Measurements from ENCODE around the gene CD244.
"Not testable (repeated sequence)": the region's sequence is repeated elsewhere in the genome, so short reads cannot be mapped to it uniquely, and the experiment has no call there.

Gene CD244, protein sequence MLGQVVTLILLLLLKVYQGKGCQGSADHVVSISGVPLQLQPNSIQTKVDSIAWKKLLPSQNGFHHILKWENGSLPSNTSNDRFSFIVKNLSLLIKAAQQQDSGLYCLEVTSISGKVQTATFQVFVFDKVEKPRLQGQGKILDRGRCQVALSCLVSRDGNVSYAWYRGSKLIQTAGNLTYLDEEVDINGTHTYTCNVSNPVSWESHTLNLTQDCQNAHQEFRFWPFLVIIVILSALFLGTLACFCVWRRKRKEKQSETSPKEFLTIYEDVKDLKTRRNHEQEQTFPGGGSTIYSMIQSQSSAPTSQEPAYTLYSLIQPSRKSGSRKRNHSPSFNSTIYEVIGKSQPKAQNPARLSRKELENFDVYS

GRCh38 chr1:160862203-160863060, at the start of gene CD244:
Gene CD244, minus strand, starts transcription at chr1:160862887. Its CDS starts 210 bp downstream, at chr1:160862677.
- peak in 1 of 2 experiments; percentile 44 for DNase-seq (ENCODE audit: low read depth in 2 of 2)

GRCh38 chr1:160911925-160912324, 49.2 kb upstream of the CD244 start:
- DNase-seq (ENCODE audit: low read depth in 2 of 2), result no peak

GRCh38 chr1:160911441-160911840, 48.8 kb upstream of the CD244 start:
- DNase-seq (ENCODE audit: low read depth in 2 of 2), result no peak

DNA sequence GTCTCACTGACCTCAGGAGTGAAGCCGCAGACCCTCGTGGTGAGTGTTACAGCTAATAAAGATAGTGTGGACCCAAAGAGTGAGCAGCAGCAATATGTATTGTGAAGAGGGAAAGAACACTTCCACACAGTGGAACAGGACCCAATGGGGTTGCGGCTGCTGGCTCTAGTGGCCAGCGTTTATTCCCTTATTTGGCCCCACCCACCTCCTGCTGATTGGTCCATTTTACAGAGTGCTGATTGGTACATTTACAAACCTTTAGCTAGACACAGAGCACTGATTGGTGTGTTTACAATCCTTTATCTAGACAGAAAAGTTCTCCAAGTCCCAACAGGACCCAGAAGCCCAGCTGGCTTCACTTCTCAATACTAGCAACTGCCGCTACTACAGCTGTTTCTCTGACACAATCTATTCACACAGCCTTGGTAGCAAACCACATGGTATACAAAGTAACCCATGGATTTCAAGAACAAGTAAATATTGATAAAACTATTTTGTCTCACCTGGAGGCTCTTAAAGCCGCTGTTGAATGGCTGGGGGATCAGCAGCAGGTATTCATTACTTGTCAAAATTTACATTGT, 47.6 kb upstream of the CD244 start:
- no peak for DNase-seq (ENCODE audit: low read depth in 2 of 2)

DNA sequence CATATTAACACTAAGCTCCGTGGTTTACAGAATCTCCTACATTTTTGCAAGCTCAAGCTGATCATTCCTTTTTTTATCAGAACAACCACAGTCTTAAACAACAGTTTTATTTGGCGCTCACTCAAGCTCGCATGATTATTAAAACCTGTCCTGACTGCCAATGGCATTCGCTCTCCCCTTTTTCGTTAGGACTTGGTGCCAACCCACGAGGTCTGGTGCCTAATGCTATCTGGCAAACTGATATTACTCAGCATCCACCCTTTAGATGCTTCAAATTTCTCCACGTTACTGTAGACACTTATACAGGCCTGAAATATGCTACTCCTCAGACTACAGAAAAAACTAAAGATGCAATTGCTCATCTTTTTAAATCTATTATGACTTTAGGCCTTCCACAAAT, 45.3 kb upstream of the CD244 start:
- no peak for DNase-seq (ENCODE audit: low read depth in 2 of 2)

GRCh38 chr1:160905617-160905989, 42.9 kb upstream of the CD244 start:
- DNase-seq (ENCODE audit: low read depth in 2 of 2), result no peak

GRCh38 chr1:160904783-160905616, 42.3 kb upstream of the CD244 start:
- no peak for DNase-seq (ENCODE audit: low read depth in 2 of 2)

GRCh38 chr1:160902251-160902650, 39.6 kb upstream of the CD244 start:
- not testable (repeated sequence) for DNase-seq (ENCODE audit: low read depth in 2 of 2)

- DNase-seq (ENCODE audit: low read depth in 2 of 2), result no peak
Observed at GRCh38 chr1:160901768-160902167, 39.1 kb upstream of the CD244 start.

- not testable (repeated sequence) for DNase-seq (ENCODE audit: low read depth in 2 of 2)
Observed at GRCh38 chr1:160900683-160901082, 38.0 kb upstream of the CD244 start.

GRCh38 chr1:160894368-160895135, 31.9 kb upstream of the CD244 start:
- DNase-seq (ENCODE audit: low read depth in 2 of 2), result not testable (repeated sequence)

- DNase-seq (ENCODE audit: low read depth in 2 of 2), result no peak
Observed at GRCh38 chr1:160891474-160891873, 28.8 kb upstream of the CD244 start.

DNA sequence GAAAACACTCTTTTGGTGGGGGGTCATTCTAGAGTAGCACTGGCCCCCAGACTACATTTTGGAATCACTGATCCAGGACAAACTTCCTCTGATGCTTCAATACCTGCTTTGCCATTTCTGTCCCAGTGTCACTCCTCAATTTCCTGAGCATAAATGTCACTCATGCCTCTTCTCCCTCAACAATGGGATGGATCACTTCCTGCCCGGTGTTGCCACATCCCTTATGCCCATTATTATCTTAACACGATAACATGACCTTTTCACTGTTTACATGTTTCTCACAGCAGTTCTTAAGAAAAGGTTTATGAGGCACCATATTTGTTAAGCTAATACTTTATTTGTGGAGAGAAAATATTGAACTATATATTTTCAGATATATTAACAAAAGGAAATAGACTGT, 26.2 kb upstream of the CD244 start:
- DNase-seq (ENCODE audit: low read depth in 2 of 2), result no peak

DNA sequence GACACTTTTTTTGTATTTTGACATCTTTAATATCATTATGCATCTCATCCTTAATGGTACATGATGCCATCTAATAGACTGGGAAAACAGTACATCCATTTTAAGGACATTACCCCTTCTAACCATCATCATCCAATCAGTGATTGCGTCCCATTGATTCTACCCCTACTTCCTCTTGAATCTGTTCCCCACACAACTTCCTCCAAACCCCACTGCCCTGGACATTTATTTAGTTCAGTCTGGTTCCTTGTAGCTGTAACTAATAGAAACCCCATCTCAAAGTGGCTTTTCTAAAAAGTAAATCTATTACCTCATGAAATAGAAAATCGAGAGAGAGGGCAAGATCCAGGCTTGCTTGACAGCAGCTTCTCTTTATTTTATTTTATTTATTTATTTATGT, 24.4 kb upstream of the CD244 start:
- DNase-seq (ENCODE audit: low read depth in 2 of 2), result no peak

DNA sequence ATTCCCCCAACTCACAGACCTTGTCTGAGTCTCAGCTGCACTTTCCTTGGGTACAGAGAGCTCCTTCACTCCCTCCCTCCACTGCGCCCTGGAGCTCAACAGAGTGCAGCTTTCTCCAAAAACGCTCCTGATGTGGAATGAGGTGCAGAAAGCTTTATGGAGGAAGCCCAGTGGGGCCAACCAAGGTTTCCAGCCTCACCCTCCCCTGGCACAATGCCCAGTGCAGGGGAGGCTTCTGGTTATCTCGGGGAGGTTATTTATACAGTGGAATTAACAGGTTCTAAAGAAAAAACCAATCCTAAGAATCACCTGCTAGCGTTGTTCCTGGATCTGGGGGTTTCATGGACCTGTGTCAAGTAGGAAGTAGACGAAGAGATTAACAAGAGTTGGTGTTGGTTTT, 22.4 kb upstream of the CD244 start, which contains the start of gene ITLN1:
ITLN1 (minus strand) TSS at position 139 of the 400 bp plus-strand sequence. CDS start 303 bp downstream, outside the sequence.
- DNase-seq (ENCODE audit: low read depth in 2 of 2), result no peak

DNA sequence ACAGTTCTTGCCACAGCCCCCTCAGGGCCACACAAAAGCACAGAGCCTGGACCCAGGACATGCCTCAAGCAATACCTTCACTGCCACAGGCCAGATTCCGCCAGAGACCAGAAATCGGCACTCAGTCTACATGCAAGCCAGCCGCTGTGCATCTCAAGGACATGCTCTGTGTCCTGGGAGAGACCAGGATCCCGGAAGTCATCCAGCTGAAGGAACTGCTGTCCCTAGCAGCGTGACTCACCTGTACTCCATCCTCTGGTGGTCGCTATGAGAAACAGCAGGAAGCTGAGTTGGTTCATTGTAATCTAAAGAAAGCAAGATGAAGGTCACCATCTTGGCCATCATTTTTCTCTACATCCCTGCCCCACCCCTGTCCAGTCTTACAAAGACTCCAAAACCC, 21.9 kb upstream of the CD244 start:
- DNase-seq (ENCODE audit: low read depth in 2 of 2), result no peak

DNA sequence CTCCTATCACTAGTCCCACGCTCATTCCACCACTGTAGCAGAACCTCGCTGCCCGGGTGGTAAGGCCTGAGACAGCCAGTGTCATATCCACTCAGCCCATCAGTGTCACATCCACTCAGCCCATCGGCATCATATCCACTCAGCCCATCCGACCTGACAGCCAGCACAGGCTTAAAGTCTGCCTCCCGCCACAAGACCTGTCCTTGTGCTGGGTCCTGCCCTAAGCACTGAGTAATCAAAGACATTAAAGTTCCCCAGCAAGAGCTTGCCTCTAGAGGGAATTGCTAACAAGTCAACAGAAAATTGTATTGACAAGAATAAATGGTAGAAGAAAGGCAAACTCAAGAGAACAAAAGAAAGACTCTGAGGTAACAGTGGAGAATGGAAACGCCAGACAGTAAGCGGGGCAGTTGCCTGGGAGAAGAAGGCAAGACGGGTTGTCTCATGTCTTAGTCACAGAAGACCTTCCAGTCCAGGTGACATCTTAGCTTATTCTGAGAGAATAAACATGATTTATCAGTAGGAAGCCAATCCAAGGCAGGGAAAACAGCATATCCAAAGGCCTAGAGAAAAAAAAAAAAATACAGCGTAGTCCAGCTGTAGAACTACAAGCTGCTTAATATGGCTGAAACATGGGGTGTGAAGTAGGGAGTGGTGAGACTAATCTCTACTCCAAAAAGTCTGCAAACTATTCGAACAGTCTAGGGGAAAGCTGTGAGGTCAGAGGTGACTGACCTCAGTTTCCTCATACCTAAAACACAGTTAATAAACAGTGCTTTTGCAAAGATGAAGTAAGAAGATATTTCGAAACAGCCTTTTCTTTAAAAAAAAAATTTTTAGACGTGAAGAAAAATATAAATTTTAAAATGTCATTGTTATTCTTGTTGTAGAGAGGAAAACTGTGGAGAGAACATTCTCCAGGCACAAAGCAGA, 21.2 kb upstream of the CD244 start:
- no peak for DNase-seq (ENCODE audit: low read depth in 2 of 2)

GRCh38 chr1:160882582-160882981, 19.9 kb upstream of the CD244 start:
- DNase-seq (ENCODE audit: low read depth in 2 of 2), result no peak

- not testable (repeated sequence) for DNase-seq (ENCODE audit: low read depth in 2 of 2)
Observed at GRCh38 chr1:160881264-160881663, 18.6 kb upstream of the CD244 start.

- no peak for DNase-seq (ENCODE audit: low read depth in 2 of 2)
Observed at GRCh38 chr1:160880216-160880615, 17.5 kb upstream of the CD244 start.
